ENCODE data around the gene MAP2K1.
"Not testable (repeated sequence)": the region's sequence is repeated elsewhere in the genome, so short reads cannot be mapped to it uniquely, and the experiment has no call there.

Gene MAP2K1

GRCh38 chr15:66390678-66391077, 4.0 kb downstream of the MAP2K1 start:
- peaks cover 0 to 53% (median 22%) of the 10 kb centered on the region in 4 donors for H3K4me1 ChIP-seq
- peak in 1 of 2 donors; percentile 34 for DNase-seq
- TF ChIP-seq CTCF (IDR thresholded peaks at IDR 0.05) = no peak
- no peaks in the 10 kb centered on the region for H3K9me3 ChIP-seq
- no peak overlapping the region for H3K27ac ChIP-seq
- intact Hi-C loops (cut with DNase I; ENCODE audit: low total_unique reads) = no loop called here
- no peaks in the 10 kb centered on the region for H3K36me3 ChIP-seq
- H3K4me3 ChIP-seq = no peak overlapping the region
- H3K27me3 ChIP-seq = no peaks in the 10 kb centered on the region

GRCh38 chr15:66393037-66393436, 6.3 kb downstream of the MAP2K1 start:
- H3K27me3 ChIP-seq; H3K27ac ChIP-seq; H3K36me3 ChIP-seq; H3K9me3 ChIP-seq; intact Hi-C loops (cut with DNase I; ENCODE audit: low total_unique reads); H3K4me3 ChIP-seq; DNase-seq: not testable (repeated sequence)
- H3K4me1 ChIP-seq = peaks cover 0 to 46% (median 16%) of the 10 kb centered on the region in 4 donors

- H3K27me3 ChIP-seq = no peaks in the 10 kb centered on the region
- H3K27ac ChIP-seq = no peak overlapping the region
- no peak for DNase-seq
- intact Hi-C loops (cut with DNase I; ENCODE audit: low total_unique reads) = no loop called here
- H3K4me1 ChIP-seq = peaks cover 0 to 33% (median 7%) of the 10 kb centered on the region in 4 donors
- no peak for TF ChIP-seq CTCF (IDR thresholded peaks at IDR 0.05)
- peaks cover 4 to 13% (median 7%) of the 10 kb centered on the region in 3 donors for H3K36me3 ChIP-seq
- H3K9me3 ChIP-seq = no peaks in the 10 kb centered on the region
- no peak overlapping the region for H3K4me3 ChIP-seq
These were observed 7.8 kb downstream of the MAP2K1 start for GRCh38 chr15:66394472-66394871.

DNA sequence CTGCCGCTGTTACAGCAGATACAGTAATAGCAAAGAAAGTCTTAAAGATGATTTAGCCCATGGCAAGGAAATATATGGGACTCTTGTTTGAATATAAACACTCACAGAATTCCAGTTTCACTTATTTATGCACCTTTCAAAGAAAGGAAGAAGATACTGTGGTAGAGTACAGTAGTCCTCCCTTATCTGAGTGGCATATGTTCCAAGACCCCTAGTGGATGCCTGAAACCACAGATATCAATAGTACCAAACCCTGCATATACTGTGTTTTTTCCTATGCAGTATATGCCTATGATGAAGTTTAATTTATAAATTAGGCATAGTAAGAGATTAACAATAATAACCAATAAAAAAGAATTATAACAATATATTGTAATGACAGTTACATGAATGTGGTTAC, 8.2 kb downstream of the MAP2K1 start:
- no peak for DNase-seq
- no peak overlapping the region for H3K4me3 ChIP-seq
- TF ChIP-seq CTCF (IDR thresholded peaks at IDR 0.05) = no peak
- H3K4me1 ChIP-seq = peaks cover 0 to 29% (median 7%) of the 10 kb centered on the region in 4 donors
- H3K27ac ChIP-seq = no peak overlapping the region
- peaks cover 4 to 15% (median 10%) of the 10 kb centered on the region in 3 donors for H3K36me3 ChIP-seq
- intact Hi-C loops (cut with DNase I; ENCODE audit: low total_unique reads) = no loop called here
- H3K9me3 ChIP-seq = no peaks in the 10 kb centered on the region
- no peaks in the 10 kb centered on the region for H3K27me3 ChIP-seq

DNA sequence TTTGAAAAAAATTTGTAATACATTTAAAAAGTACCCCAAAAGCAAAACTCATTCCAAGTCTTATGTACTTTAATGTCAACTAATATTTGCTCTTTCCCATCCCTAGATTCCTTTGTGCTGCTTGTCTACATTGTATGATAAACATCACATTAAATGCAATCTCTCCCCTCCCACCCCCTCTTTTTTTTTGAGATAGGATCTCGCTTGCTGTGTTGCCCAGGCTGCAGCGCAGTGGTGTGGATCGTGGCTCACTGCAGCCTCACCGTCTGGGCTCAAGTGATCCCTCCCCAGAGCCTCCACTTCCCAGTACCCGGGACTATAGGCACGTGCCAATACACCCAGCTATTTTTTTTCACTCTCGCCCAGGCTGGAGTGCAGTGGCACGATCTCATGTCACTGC, 12.6 kb downstream of the MAP2K1 start:
- intact Hi-C loops (cut with DNase I; ENCODE audit: low total_unique reads) = no loop called here
- no peak for TF ChIP-seq CTCF (IDR thresholded peaks at IDR 0.05)
- H3K4me3 ChIP-seq = no peak overlapping the region
- DNase-seq = no peak
- H3K9me3 ChIP-seq = no peaks in the 10 kb centered on the region
- peaks cover 4 to 15% (median 10%) of the 10 kb centered on the region in 3 donors for H3K36me3 ChIP-seq
- no peak overlapping the region for H3K27ac ChIP-seq
- H3K4me1 ChIP-seq = peaks cover 0 to 16% (median 5%) of the 10 kb centered on the region in 4 donors
- no peaks in the 10 kb centered on the region for H3K27me3 ChIP-seq

- TF ChIP-seq CTCF (IDR thresholded peaks at IDR 0.05) = no peak
- Histone ChIP-seq H3K4me1 (peaks cover 0 to 26% (median 14%) of the 10 kb centered on the region in 4 donors), H3K4me3 (no peak overlapping the region), H3K27ac (no peak overlapping the region), H3K9me3 (no peaks in the 10 kb centered on the region), H3K27me3 (no peaks in the 10 kb centered on the region), H3K36me3 (peaks cover 4 to 15% (median 10%) of the 10 kb centered on the region in 3 donors)
- DNase-seq = no peak
- intact Hi-C loops (cut with DNase I; ENCODE audit: low total_unique reads) = loop anchor here (2.0 kb wide), 1 partner anchor 58 kb away; no protein-coding TSS in a partner anchor
These were observed 13.7 kb downstream of the MAP2K1 start for GRCh38 chr15:66400351-66400774.
